K562 (cell line): ENCODE measurements around the gene ITSN1. TPM values are rescaled to one million over a fixed set of nuclear protein-coding genes. Genes with fewer than 3 reads are reported as not detected.

Source experiments
- ATAC-seq: fragments of 200-7000 bp; cut with Tn5 transposase; 3 replicates; pipeline ENCODE4 v1.9.1; 2020; ENCODE audit warnings: moderate library complexity
- BruUV-seq: library from RNA; stranded (reverse); fragments of 400-500 nt; replicated peaks from 2 replicates; lab custom pipeline; 2021; lab: Mats Ljungman, UMichigan
- CTCF ChIA-PET: fragments of 300-600 bp; formaldehyde crosslinking; extraction: SDS; loops from one replicate; lab custom pipeline; 2021; ENCODE audit warnings: low intra/inter-chr PET ratio; lab: Yijun Ruan, JAX
- POLR2A ChIA-PET: fragments of 300-600, 350-650 bp; sonication (Branson Sonifier 250); formaldehyde crosslinking; extraction: SDS; loops from one replicate; lab custom pipeline; 2021; ENCODE audit warnings: antibody characterized with exemption, inconsistent platforms; lab: Yijun Ruan, JAX
- DNase-seq, 4 experiments: peaks; one replicate each; pipeline versions ENCODE4 v3.0.0 to v3.0.0-alpha.2; 2011 to 2018; ENCODE audit warnings: low spot score in 3 of 4, mixed read lengths in 3 of 4; ENCODE audit errors: extremely low read depth in 1 of 4
- FAIRE-seq: peaks from 2 replicates; lab custom pipeline; 2011; peaks lifted over from hg19 to GRCh38; lab: Jason Lieb, UNC
- H2AFZ ChIP-seq: 2 replicates; pipeline ENCODE4 v1.6.0; 2011; ENCODE audit warnings: low read depth, low read length, control low read depth, inconsistent platforms
- H3K27ac ChIP-seq: fragments of 200-600 bp; 3 replicates; pipeline ENCODE4 v1.8.0; 2011; ENCODE audit warnings: low read depth, mild to moderate bottlenecking, control low read depth, inconsistent platforms, low read length, moderate library complexity, mixed read lengths; ENCODE audit errors: extremely low read depth
- H3K27me3 ChIP-seq, 2 experiments: fragments of 300-600 bp in 1 of 2; 2 replicates in 1 of 2; 3 replicates in 1 of 2; pipeline versions ENCODE4 v1.6.0 to v1.8.0; 2011; ENCODE audit warnings: inconsistent platforms in 2 of 2, low read length in 2 of 2, mild to moderate bottlenecking in 1 of 2, mixed read lengths in 1 of 2, moderate library complexity in 1 of 2; ENCODE audit not compliant: control insufficient read depth in 2 of 2, insufficient read depth in 2 of 2
- H3K36me3 ChIP-seq: fragments of 300-600 bp; 3 replicates; pipeline ENCODE4 v1.8.0; 2011; ENCODE audit warnings: mild to moderate bottlenecking, low read length, inconsistent platforms; ENCODE audit not compliant: control insufficient read depth, insufficient read depth
- H3K4me1 ChIP-seq, 2 experiments: fragments of 200-600 bp in 1 of 2; replicated peaks in 1 of 2; 2 replicates in 1 of 2; 3 replicates in 1 of 2; pipeline versions ENCODE4 v1.5.1 to v1.8.0; 2011; ENCODE audit warnings: inconsistent platforms in 2 of 2, low read length in 2 of 2, mild to moderate bottlenecking in 1 of 2, mixed read lengths in 1 of 2, moderate library complexity in 1 of 2; ENCODE audit not compliant: control insufficient read depth in 2 of 2, insufficient read depth in 2 of 2
- H3K4me2 ChIP-seq: 2 replicates; pipeline ENCODE4 v1.6.1; 2011; ENCODE audit warnings: low read length, control low read depth, inconsistent platforms, mixed read lengths; ENCODE audit not compliant: insufficient read depth
- H3K4me3 ChIP-seq: fragments of 200-600 bp; sonication (generic), shearing (Covaris generic); 2 replicates; pipeline ENCODE4 v1.5.1; 2016; ENCODE audit warnings: control low read depth, inconsistent platforms
- H3K79me2 ChIP-seq: fragments of 200-600 bp; 3 replicates; pipeline ENCODE4 v1.8.0; 2011; ENCODE audit warnings: low read length, inconsistent platforms; ENCODE audit not compliant: control insufficient read depth, insufficient read depth
- H3K9ac ChIP-seq, 2 experiments: 2 replicates each; pipeline versions ENCODE4 v1.6.0 to v1.6.1; 2011; ENCODE audit warnings: low read depth in 2 of 2, low read length in 2 of 2, control low read depth in 1 of 2, inconsistent platforms in 1 of 2, mild to moderate bottlenecking in 1 of 2, mixed read lengths in 1 of 2; ENCODE audit not compliant: insufficient read depth in 1 of 2
- H3K9me1 ChIP-seq: one replicate; pipeline ENCODE4 v1.6.0; 2011; ENCODE audit warnings: inconsistent platforms, mild to moderate bottlenecking, low read length, moderate library complexity; ENCODE audit not compliant: control insufficient read depth, insufficient read depth
- H3K9me3 ChIP-seq: replicated peaks from 2 replicates; pipeline ENCODE4 v1.5.1; 2011; ENCODE audit warnings: low read depth, low read length, inconsistent platforms; ENCODE audit not compliant: control insufficient read depth, insufficient read depth
- H4K20me1 ChIP-seq: replicated peaks from 2 replicates; pipeline ENCODE4 v1.6.1; 2011; ENCODE audit warnings: low read length, inconsistent platforms, mixed read lengths; ENCODE audit not compliant: control insufficient read depth, insufficient read depth
- GABPB1 ChIP-seq: sonication (generic); formaldehyde crosslinking; IDR thresholded peaks from 2 replicates; pipeline ENCODE4 v1.8.0; 2022; ENCODE audit warnings: mild to moderate bottlenecking, missing genetic modification reagents
- RBM25 ChIP-seq: fragments of 200-400 bp; formaldehyde crosslinking; IDR thresholded peaks from 2 replicates; pipeline ENCODE4 v1.6.1; 2018; ENCODE audit warnings: low read length, low read depth, moderate library complexity; ENCODE audit not compliant: severe bottlenecking
- TCF7L2 ChIP-seq: fragments of 150-350 bp; IDR thresholded peaks from 2 replicates; pipeline ENCODE4 v1.6.1; 2016; ENCODE audit warnings: low read depth, mild to moderate bottlenecking, low read length, moderate library complexity
- ZNF184 ChIP-seq: sonication (generic); formaldehyde crosslinking; IDR thresholded peaks from 2 replicates; pipeline ENCODE4 v1.5.0; 2020; ENCODE audit warnings: missing genetic modification reagents
- in situ Hi-C: fragments of 300-500 bp; cut with MboI; formaldehyde crosslinking; loops from 4 replicates; pipeline ENCODE4 v1.15.0; 2018; ENCODE audit warnings: inconsistent platforms, mixed read lengths
- intact Hi-C: fragments of 100-400 bp; cut with micrococcal nuclease; formaldehyde crosslinking; loops from 2 replicates; pipeline ENCODE4 v1.14.2; 2022
- polyA plus RNA-seq, 8 experiments: library from polyadenylated mRNA; depleted of rRNA in 4 of 8; stranded (reverse) in 5 of 8; unstranded in 3 of 8; fragments of >200 nt; fragmentation: Nextera tagmentation in 2 of 8; fragmentation: Illumina TruSeq in 1 of 8; extraction: Ambion mirVana in 2 of 8; extraction: Trizol in 1 of 8; gene quantifications; 2 replicates each; pipeline versions ENCODE4 v1.2.1 to v1.2.3, GENCODE V29; 2011 to 2014; ENCODE audit warnings: inconsistent platforms in 1 of 8, missing spikeins in 1 of 8
- total RNA-seq, 7 experiments: library from RNA; depleted of rRNA in 6 of 7; stranded (reverse); fragments of >200 nt in 6 of 7; fragmentation: Illumina TruSeq in 2 of 7; extraction: Trizol in 2 of 7; gene quantifications; 2 replicates each; pipeline versions ENCODE4 v1.2.1 to v1.2.3, GENCODE V29; 2011 to 2021; ENCODE audit warnings: low replicate concordance in 1 of 7
- TF ChIP-seq, protein P1 (sequence below): fragments of 250-450 bp; sonication (Bioruptor Pico); IDR thresholded peaks from 2 replicates; pipeline ENCODE4 v1.8.0; 2021; ENCODE audit warnings: mild to moderate bottlenecking, moderate library complexity
- TF ChIP-seq, protein P2 (sequence below): sonication (generic); formaldehyde crosslinking; IDR thresholded peaks from 2 replicates; pipeline ENCODE4 v1.8.1; 2023; ENCODE audit warnings: mild to moderate bottlenecking, missing genetic modification reagents, moderate library complexity

Gene ITSN1
- total and polyA plus RNA-seq, 9 of the 15 experiments (the other 6 are each of a cell fraction or from before 2014, with no cell fraction given): 1.1 to 12.6 (median 4.8) TPM

DNA sequence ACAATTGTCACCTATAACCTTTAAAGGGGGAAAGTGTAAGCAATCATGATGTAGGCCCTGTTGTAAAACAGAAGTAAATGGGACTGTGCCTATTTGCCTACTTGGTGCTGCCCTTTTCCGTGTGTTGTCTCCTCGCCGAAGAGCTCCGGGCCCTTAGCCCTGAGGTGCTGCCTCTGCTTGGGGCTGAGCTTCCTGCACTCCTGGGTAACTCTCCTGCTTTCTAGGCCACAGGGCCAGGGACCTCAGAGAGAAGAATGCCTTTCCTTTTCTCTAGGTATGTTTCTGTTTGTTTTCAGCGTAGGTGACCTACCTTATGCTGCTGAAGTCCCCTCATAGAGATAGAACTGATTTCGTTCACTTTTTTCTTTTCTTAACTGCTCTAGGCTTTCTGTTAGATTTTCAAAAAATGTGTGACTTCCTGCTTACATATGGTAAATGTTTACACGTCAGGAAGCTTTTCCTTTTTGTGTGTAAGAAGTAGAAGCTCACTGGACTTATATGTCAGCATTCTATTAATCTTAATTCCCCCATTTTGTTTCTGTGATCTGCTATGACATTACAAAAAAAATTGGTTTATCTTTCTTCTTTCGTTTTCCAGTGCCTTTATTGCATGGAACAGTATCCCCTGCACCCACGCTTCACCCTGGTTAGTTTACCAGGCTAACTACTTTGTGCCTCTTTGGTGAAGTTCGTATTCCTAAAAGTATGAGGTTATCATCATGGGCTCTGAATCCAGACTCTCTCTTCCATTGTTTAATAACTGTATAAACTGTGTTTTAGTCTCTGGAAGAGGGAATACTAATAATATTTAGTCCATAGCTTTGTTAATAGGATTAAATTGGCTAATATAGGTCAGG lies 61.7 kb downstream of the ITSN1 start (continued):
- TF ChIP-seq, protein P1, sequence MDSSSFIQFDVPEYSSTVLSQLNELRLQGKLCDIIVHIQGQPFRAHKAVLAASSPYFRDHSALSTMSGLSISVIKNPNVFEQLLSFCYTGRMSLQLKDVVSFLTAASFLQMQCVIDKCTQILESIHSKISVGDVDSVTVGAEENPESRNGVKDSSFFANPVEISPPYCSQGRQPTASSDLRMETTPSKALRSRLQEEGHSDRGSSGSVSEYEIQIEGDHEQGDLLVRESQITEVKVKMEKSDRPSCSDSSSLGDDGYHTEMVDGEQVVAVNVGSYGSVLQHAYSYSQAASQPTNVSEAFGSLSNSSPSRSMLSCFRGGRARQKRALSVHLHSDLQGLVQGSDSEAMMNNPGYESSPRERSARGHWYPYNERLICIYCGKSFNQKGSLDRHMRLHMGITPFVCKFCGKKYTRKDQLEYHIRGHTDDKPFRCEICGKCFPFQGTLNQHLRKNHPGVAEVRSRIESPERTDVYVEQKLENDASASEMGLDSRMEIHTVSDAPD: no peak
- TF ChIP-seq GABPB1 (CRISPR knock-in tag): no peak

DNA sequence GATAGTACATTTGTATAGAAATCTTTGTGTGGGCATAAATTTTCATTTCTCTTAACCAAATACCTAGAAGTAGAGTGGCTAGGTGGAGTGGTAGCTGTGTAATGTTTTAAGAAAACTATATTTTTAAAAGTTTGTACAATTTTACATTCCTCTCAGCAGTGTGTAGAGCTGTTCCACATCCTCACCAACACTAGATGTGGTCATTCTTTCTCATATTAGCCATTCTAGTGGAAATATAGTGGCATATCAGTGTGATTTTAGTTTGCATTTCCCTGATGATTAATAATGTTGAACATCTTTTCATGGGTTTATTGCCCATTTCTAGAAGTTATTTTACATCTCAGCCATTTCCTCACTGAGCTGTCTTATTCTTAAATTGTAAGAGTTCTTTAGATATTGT lies 65.5 kb downstream of the ITSN1 start:
- intact Hi-C loops: no loop called here
- H3K9me3 ChIP-seq: 0 out of 2 replicates have a peak, but pooled peaks cover 2% of the 10 kb centered on the region
- H3K9ac ChIP-seq: no peak overlapping the region
- FAIRE-seq (no peak), ATAC-seq (no peak), DNase-seq (no peak)
- H3K9me1 ChIP-seq: no peaks in the 10 kb centered on the region
- H2AFZ ChIP-seq: no peak overlapping the region
- H3K79me2 ChIP-seq: no peaks in the 10 kb centered on the region
- H3K4me3 ChIP-seq: no peak overlapping the region
- no peaks in the 10 kb centered on the region for H3K36me3 ChIP-seq
- in situ Hi-C loops: no loop called here
- H3K4me2 ChIP-seq: no peak overlapping the region
- BruUV-seq: no TSS peak
- no peaks in the 10 kb centered on the region for H3K27me3 ChIP-seq
- TF ChIP-seq RBM25 (peak; percentile 54), TCF7L2 (no peak), ZNF184 (CRISPR knock-in tag) (peak; percentile 93)
- TF ChIP-seq, protein P2, sequence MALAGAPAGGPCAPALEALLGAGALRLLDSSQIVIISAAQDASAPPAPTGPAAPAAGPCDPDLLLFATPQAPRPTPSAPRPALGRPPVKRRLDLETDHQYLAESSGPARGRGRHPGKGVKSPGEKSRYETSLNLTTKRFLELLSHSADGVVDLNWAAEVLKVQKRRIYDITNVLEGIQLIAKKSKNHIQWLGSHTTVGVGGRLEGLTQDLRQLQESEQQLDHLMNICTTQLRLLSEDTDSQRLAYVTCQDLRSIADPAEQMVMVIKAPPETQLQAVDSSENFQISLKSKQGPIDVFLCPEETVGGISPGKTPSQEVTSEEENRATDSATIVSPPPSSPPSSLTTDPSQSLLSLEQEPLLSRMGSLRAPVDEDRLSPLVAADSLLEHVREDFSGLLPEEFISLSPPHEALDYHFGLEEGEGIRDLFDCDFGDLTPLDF: no peak
- CTCF ChIA-PET: no interaction called here
- no peak overlapping the region for H3K27ac ChIP-seq
- POLR2A ChIA-PET: no interaction called here
- no peaks in the 10 kb centered on the region for H4K20me1 ChIP-seq
- no peaks in the 10 kb centered on the region for H3K4me1 ChIP-seq
